ENCODE data around the gene SLC1A2. TPM values are rescaled to one million over a fixed set of nuclear protein-coding genes. Genes with fewer than 3 reads are reported as not detected.

Gene SLC1A2
- total RNA-seq, 1 experiment from 2014 or later: not detected

DNA sequence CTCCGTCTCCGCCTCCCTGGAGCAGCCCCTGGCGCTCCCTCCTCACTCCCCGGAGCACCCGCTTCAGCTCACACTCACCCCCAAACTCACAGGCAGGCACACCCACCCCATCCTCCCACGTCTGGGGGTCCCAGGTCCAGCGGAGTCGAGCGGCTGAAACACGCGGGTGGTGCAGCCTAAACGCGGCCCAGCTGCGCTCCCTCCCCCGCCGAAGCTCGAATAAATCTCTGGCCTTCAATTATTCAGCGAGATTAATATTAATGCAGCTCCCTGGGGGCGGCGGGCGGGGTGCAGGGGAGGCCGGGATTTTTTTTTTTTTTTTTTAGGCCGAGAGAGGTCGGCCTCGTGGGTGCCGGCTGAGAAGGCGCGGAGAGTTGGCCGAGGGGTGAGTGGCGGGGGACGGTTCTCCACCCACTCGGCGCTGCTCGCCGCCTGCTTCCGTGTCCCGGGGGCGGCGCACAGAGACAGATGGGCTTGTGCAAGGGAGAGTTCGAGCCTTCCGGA, 524 bp upstream of the SLC1A2 start:
- DNase-seq: no peak

DNA sequence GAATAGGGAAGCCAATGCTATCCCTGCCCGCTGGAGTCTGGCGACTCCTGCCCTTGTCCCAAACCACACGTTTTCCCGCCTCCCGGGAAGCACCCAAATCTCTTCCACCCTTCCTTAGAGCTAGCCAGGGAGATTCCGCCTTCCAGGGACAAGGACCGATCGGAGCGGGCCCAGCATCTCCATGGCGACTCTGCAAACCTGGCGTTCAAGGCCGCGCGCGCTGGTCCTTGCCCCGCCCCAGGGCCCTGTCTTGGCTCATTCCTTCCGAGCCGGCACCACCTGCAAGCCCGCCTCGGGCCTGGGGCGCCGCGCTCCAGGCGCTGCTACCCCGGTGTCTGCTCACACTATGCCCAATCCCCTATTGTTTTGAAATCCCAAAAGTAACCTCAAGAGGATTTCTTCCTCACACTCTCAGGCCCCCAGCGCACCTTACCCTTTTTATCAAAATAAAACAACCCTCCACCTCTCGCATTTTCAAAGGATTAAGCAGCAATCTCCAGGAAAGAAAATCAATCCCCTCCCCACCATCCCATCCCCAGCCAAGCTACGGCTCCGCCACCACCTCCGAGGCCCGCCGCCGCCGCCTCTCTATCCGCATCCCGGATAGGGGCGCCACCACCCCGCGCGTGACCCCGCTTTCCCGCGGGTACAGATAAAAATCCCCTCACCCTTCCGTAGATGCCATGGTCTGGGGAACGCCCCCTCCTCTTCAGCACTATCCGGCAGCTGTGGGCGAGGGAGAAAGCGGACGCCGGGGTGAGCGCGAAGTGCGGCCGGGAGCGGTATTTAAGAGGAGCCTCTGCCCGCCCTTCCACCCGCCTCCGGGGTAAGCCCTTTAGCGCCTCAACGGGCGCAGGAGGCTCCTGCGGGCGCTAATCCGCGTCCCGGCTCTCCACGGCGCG, 825 bp downstream of the SLC1A2 start:
- Histone ChIP-seq H3K9me3 (no peaks in the 10 kb centered on the region), H3K36me3 (no peaks in the 10 kb centered on the region), H3K27me3 (peaks cover 89% of the 10 kb centered on the region), H3K4me3 (peak overlapping the region; percentile 42)
- peak; percentile 38 for DNase-seq

More for the DNA sequence above, 524 bp upstream of the SLC1A2 start:
- peak overlapping the region; percentile 42 for H3K4me3 ChIP-seq
- no peaks in the 10 kb centered on the region for H3K36me3 ChIP-seq
- no peaks in the 10 kb centered on the region for H3K9me3 ChIP-seq
- peaks cover 96% of the 10 kb centered on the region for H3K27me3 ChIP-seq

DNA sequence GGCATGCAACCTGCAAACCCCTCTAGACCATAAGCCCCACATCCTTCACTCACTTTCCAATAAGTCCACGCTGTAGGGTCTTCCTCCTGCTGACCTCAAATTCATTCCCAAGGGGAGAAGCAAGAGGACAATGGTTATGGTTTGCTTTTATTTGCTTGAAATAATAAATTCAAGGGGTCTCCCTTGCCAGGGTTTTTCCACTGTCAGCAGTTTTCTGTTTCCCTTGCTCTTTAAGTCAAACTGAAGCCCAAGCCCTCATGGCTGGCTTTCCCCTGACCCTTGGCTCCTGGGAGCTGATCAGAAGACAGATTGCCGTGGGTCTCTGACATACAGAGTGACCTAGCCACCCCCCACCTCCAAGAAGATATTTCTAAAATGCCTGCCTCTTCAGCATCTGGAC, 3.9 kb downstream of the SLC1A2 start:
- Histone ChIP-seq H3K9me3 (no peaks in the 10 kb centered on the region), H3K27me3 (peaks cover 61% of the 10 kb centered on the region), H3K4me3 (no peak overlapping the region), H3K36me3 (no peaks in the 10 kb centered on the region)
- DNase-seq: no peak

DNA sequence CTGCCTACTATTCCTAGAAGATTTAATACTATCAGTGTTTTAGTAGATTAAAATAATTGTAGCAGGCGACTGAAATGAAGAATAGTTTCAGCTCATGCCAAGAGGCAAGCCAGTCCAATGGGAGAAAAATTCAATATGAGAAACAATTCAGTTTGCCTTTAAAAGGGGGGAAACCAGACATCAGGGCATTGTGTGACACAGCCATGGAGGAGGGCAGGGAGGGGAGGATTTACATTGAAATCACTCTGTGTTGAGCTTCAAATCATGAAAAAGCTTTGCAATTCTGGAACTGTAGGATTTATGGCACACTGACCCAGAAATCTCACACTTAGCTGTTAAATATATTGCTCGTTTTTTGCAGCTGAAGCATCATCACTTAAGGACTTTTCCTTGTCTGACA, 4.6 kb downstream of the SLC1A2 start:
- Histone ChIP-seq H3K36me3 (no peaks in the 10 kb centered on the region), H3K9me3 (no peaks in the 10 kb centered on the region), H3K4me3 (no peak overlapping the region), H3K27me3 (peaks cover 54% of the 10 kb centered on the region)
- DNase-seq: no peak

DNA sequence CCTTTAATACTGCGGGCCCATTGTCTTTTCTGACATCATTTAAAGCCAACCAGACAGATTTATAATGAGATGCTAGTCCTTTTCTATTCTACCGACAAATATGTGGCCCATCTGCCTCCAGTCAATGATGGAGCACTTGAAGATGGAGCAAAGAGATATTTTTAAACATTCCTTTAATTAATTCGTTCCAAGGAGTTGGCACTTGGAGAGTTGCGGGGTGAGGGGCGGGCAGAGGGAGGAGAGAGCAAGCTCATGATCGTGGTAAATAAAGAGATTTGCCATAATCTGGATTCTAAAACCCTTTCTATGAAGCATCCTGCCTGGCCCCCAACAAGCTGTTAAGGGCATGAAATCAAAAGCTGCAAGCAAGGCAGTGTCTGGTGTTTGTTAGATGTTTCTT, 5.0 kb downstream of the SLC1A2 start:
- H3K27me3 ChIP-seq: peaks cover 49% of the 10 kb centered on the region
- H3K4me3 ChIP-seq: no peak overlapping the region
- no peaks in the 10 kb centered on the region for H3K9me3 ChIP-seq
- H3K36me3 ChIP-seq: no peaks in the 10 kb centered on the region
- no peak for DNase-seq

DNA sequence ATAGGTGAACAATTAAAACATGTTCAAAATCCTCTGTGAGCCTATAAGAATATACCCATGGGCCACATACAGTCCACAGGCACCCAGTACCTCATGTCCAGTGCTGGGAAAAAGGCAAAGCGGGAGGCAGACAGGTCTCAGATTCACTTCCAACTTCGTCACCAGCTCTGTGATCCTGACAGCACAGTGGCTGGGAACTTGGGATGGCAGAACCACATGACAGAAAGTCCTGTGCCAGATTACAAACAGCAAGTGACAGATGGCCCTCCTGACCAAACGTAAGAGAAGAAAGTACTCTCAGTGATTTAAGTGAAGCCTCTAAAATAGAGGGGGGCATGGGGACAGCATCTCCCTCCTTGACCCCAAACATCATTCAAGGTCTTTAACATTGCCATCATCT, 5.8 kb downstream of the SLC1A2 start:
- Histone ChIP-seq H3K36me3 (no peaks in the 10 kb centered on the region), H3K9me3 (no peaks in the 10 kb centered on the region), H3K27me3 (peaks cover 42% of the 10 kb centered on the region), H3K4me3 (no peak overlapping the region)
- DNase-seq: no peak

DNA sequence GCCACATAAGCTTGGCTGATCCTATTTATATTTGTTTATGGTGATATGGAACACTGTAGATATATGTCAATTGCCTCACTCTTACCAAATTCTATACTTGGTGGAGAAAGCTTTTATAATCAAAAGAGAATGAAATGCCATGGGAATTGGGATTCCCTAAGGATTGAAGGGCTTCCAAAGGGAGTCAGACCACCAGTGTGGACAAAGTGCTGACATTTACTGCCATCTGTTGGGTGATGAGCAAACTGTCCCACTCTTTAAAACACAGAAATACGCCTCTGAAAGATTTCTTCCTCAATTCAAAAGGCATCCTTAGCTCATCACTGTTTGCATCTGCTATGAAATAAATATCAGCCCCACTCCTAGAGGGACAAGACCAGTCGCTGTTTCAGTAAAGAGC, 7.1 kb downstream of the SLC1A2 start:
- Histone ChIP-seq H3K9me3 (no peaks in the 10 kb centered on the region), H3K4me3 (no peak overlapping the region)

DNA sequence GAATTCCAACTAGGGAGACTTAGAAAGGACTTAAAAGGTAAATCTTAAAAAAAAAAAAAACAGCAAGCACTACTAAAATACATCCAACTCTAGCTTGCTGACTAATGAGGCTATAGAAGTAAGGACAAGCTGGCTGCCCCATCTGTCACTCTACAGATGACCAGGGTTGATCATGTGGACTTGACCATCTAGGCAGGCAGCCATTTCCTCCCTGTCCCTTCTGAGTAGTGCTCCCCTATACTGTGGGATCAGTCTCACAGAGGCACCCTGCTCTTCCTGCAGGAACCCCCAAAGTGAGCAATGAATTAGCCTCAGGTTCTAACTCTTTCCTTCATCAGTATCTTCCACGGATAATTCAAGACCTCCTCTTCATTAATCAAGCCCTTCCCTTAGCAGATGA, 12.3 kb downstream of the SLC1A2 start:
- Histone ChIP-seq H3K4me3 (no peak overlapping the region), H3K9me3 (no peaks in the 10 kb centered on the region), H3K36me3 (no peaks in the 10 kb centered on the region), H3K27me3 (no peaks in the 10 kb centered on the region)
- no peak for DNase-seq

More for the DNA sequence above, 7.1 kb downstream of the SLC1A2 start:
- no peaks in the 10 kb centered on the region for H3K36me3 ChIP-seq
- DNase-seq: no peak
- peaks cover 29% of the 10 kb centered on the region for H3K27me3 ChIP-seq

DNA sequence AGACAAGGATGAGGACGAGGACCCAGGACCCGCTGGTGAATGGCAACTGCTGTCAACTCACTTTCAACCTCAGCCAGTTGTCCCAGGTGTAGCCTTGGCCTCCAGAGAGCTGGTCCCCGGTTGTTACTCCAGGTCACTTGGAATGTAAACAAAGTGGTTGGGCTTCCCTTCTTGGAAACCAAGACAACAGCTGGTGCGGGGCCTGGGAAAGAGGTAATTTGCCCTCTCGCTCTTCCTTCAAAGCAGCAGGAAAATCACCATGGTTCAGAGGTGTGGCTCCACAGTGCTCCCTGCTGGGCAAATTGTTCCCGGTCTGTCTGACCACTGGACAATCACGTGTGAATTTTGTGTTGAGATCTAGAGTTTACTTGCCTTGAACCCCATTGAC, 15.0 kb downstream of the SLC1A2 start:
- H3K9me3 ChIP-seq: peaks cover under 1% of the 10 kb centered on the region; the same call in 1 of the 2 replicates
- no peaks in the 10 kb centered on the region; the same call in 1 of the 2 replicates for H3K36me3 ChIP-seq
- no peaks in the 10 kb centered on the region for H3K27me3 ChIP-seq
- H3K4me3 ChIP-seq: no peak overlapping the region
- DNase-seq: peak; percentile 29

DNA sequence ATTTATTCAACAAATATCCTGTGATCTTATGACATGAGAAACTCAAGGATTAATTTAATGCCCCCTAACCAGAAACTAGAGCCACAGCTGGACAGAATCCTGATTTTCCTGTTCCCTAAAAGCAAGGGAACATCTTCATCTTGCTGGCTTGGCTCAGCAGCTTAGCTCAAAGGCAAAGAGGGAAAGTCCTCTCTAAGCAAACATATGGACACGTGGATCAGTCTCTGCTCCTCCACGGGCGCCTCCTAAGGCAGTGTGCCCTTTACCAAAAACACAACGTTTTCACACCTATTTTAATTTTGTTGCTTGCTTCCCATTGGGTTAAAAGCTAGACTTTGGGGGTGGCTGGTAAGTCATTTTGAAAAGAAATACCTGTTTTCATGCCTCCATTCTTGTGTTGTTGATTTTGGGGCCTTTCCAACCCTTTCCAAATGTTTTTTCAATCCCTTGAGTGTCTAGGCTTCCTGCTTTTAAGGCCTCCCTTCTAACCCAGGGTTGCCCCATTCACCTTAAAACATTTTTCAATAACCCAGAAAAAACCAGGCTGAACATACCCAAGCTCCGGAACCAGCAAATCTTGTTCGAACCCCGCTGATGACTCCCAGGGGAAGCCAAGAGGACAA, 15.5 kb downstream of the SLC1A2 start:
- no peaks in the 10 kb centered on the region for H3K27me3 ChIP-seq
- H3K9me3 ChIP-seq: peaks cover 2% of the 10 kb centered on the region; the same call in 1 of the 2 replicates
- no peaks in the 10 kb centered on the region; the same call in 1 of the 2 replicates for H3K36me3 ChIP-seq
- DNase-seq: no peak
- no peak overlapping the region for H3K4me3 ChIP-seq

DNA sequence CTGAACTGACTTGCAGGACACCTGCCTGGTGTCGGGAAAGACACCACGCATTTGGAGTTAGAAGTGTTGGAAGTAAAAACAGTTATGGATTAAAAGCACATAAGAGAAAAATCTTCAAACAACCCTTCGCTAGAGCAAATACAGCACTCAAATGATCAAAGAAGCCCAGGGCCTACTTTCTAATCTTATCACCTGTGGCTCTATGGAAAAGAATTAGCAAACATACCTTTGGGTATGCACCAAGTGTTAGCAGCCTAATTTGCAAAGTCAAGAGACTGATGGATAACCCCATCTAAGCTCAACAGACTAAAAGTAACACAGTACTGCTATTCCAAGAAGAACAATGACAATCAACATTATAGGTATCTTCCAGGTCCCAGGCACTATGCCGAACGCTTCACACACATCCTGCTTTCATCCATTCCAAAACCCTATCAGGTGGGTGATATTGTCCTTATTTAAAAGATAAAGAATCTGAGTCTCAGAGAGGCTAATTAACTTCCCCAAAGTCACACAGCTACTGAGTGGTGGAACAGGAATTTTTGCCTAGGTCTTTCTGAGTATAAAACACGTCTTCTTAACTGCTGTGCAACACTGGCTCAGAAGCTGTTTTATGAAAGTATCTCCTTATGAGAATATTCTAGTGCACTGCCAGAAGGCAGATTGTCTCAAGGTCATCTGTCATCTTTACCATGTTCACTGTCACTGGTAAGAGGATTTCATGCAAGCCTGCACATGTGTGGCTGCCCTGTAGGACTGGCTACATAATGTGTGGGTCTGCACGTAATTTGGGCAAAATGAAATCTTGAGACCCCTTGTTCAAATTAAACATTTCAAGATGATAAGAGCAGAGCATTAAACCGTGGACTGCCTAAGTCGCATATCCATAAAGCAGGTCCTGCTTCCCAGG, 16.4 kb downstream of the SLC1A2 start:
- Histone ChIP-seq H3K4me3 (no peak overlapping the region), H3K9me3 (peaks cover 2% of the 10 kb centered on the region; the same call in 1 of the 2 replicates), H3K36me3 (no peaks in the 10 kb centered on the region; the same call in 1 of the 2 replicates), H3K27me3 (no peaks in the 10 kb centered on the region)
- no peak for DNase-seq

DNA sequence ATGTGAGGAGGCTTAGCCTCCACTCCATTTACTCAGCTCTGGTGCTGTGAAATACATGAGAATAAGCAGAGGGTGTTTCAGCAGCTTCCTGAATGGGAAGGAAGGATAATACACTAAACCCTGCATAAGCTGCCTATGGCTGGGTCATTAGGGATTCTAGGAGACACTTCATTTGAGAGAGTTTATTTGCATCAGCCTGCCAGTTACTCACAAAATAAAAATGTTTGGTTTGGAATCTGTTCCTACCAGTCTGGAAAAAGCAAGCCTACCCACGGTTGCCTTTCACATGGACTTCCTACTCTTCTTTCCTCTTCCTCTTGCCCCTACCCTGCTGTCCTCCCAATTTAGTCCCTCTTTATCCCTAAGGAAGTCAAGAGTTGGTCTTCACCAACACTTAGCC, 20.5 kb downstream of the SLC1A2 start:
- no peaks in the 10 kb centered on the region for H3K27me3 ChIP-seq
- no peaks in the 10 kb centered on the region; the same call in 1 of the 2 replicates for H3K36me3 ChIP-seq
- no peak overlapping the region for H3K4me3 ChIP-seq
- H3K9me3 ChIP-seq: peaks cover 4% of the 10 kb centered on the region
- DNase-seq: no peak

DNA sequence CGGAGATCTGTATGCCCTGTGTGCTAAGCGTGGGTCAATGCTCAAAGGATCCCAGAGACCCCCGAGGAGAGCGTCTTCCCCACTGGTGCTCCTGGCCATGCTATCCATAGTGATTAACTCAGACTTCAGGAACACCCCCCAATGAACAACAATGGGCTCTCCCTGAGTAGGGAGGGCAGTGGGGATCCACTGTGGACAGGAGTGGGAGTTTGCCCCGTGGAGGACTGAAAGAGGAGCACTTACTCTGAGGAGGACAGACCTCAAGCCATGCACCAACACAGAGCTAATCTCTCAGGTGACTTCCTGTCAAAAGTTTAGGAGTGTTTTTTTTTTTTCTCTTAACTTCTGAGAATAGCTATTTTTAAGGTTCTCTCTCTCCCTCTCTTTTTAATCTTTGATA, 24.4 kb downstream of the SLC1A2 start:
- no peaks in the 10 kb centered on the region; the same call in 1 of the 2 replicates for H3K36me3 ChIP-seq
- DNase-seq: no peak
- peaks cover 4% of the 10 kb centered on the region for H3K9me3 ChIP-seq
- no peak overlapping the region for H3K4me3 ChIP-seq
- H3K27me3 ChIP-seq: no peaks in the 10 kb centered on the region

DNA sequence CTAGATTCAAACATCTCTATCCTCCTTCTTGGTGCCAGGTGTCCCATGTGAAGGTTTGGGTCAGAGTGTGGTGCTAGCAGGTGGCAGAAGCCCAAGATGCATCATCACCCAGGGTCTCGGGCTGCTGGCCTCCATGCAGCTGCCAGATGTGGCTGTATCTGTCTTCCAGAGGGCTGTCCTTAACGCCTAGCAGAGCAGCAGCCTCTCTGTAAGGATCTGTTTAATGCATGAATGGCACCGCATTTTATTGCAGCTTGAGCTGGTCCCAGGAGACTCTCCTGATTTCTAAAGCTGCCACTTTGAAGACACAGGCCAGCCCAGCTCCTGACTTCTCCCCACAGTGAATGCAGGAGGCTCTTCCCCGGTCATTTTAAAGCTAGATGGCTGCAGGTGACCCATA, 26.3 kb downstream of the SLC1A2 start:
- Histone ChIP-seq H3K4me3 (no peak overlapping the region), H3K36me3 (no peaks in the 10 kb centered on the region), H3K9me3 (peaks cover 2% of the 10 kb centered on the region), H3K27me3 (no peaks in the 10 kb centered on the region)
- no peak for DNase-seq

DNA sequence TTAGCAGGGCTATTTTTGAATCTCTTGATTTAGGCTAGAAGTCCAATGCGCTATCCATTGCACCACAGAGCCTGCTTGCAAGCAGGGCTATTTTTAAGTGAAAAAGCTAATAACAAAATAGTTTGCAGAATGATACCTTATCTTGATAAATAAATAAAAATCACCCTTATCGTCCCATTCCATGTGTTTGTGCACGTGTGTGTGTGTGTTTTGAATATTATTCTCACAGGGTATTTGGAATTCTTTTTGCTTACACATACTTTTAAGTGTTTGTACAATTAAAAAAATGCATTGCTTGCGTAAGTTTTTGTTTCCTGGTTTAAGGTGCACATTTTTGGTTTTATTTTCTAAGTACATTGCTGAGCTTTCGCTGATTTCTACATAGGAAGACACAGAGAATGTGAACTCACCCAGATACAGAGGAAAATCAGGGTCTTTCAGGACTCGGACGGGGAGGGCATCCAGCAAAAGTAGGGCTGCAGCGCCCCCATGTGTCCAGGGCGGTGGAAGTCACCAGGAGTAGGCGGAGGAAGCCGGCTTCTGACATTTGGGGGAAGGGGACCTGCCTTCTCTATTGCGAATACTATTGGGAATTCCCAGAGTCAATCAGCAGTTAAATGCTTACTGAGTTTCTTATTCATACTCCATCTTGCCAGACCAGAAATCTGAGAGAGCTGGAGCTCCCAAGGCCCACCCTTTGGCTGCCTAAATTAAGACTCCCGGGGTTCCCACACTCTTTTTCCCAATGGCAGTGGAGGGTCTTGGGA, 27.3 kb downstream of the SLC1A2 start:
- no peaks in the 10 kb centered on the region for H3K36me3 ChIP-seq
- no peaks in the 10 kb centered on the region for H3K27me3 ChIP-seq
- H3K9me3 ChIP-seq: peaks cover 2% of the 10 kb centered on the region; the same call in 1 of the 2 replicates
- peak; percentile 84 for DNase-seq
- no peak overlapping the region for H3K4me3 ChIP-seq

Data from MG63 (cell line).